Measurements from ENCODE around the gene HNF4A. TPM values are rescaled to one million over a fixed set of nuclear protein-coding genes. Genes with fewer than 3 reads are reported as not detected.

HNF4A gene
- total RNA-seq, 2 donors from 2014 or later = 56.3 to 58.0 TPM

DNA sequence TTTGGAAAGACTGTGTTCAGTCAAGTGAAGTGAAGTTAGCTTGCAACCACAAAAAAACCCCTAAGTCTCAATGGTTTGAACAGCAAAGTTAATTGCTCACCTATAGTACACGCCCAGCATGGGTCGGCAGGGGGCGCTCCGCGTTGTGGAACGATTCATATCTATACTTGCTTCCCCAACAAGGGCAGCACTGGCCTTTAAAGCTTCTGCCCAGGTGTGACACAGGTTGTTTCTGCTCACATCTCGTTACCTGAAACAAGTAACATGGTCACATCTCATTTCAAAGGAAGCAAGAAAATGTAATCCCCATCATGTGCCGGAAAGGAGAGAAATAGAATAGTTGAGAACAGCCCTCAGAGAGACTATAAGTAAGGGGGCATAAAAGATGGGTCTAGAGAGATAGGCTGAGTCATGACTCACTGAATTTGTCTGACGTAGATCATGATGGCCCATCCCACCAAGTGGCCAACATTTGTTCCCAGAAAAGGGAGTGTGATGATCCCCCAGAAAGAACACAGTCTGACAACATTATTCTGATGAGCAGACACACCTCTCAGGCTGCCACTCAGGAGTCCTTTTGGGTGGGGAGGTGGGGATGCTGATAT, 29.0 kb downstream of the HNF4A start:
- Mint-ChIP-seq H3K27me3 (ENCODE audit: insufficient read depth) (peaks cover 4% of the 10 kb centered on the region), H3K4me1 (peaks cover 7% of the 10 kb centered on the region), H3K36me3 (ENCODE audit: low read depth) (peaks cover 2% of the 10 kb centered on the region), H3K4me3 (no peak overlapping the region), H3K9me3 (no peaks in the 10 kb centered on the region), H3K27ac (peak overlapping the region; percentile 24)
- peak; percentile 94 for DNase-seq
- TF ChIP-seq, protein P1, sequence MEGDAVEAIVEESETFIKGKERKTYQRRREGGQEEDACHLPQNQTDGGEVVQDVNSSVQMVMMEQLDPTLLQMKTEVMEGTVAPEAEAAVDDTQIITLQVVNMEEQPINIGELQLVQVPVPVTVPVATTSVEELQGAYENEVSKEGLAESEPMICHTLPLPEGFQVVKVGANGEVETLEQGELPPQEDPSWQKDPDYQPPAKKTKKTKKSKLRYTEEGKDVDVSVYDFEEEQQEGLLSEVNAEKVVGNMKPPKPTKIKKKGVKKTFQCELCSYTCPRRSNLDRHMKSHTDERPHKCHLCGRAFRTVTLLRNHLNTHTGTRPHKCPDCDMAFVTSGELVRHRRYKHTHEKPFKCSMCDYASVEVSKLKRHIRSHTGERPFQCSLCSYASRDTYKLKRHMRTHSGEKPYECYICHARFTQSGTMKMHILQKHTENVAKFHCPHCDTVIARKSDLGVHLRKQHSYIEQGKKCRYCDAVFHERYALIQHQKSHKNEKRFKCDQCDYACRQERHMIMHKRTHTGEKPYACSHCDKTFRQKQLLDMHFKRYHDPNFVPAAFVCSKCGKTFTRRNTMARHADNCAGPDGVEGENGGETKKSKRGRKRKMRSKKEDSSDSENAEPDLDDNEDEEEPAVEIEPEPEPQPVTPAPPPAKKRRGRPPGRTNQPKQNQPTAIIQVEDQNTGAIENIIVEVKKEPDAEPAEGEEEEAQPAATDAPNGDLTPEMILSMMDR (conservative IDR thresholded peaks at IDR 0.05) = peak; percentile 95
- Histone ChIP-seq H3K4me3 (ENCODE audit: low read length) (no peak overlapping the region), H3K9me3 (ENCODE audit: control insufficient read depth, low read length) (no peaks in the 10 kb centered on the region), H3K27ac (ENCODE audit: low read depth, low read length) (no peak overlapping the region), H3K27me3 (ENCODE audit: control insufficient read depth, insufficient read depth, low read length, poor library complexity, severe bottlenecking) (no peaks in the 10 kb centered on the region), H3K4me1 (ENCODE audit: control insufficient read depth, insufficient read depth, low read length) (no peaks in the 10 kb centered on the region), H3K9ac (ENCODE audit: extremely low read depth, low read length, poor library complexity, severe bottlenecking) (no peak overlapping the region), H3K36me3 (ENCODE audit: control insufficient read depth, insufficient read depth, low read length) (peaks cover 3% of the 10 kb centered on the region)
- 23 to 31% methylated on average over 9 of the region's 9 CpGs for WGBS, 2 experiments (ENCODE audit: insufficient coverage in 1 of 2, insufficient read length in 1 of 2)

DNA sequence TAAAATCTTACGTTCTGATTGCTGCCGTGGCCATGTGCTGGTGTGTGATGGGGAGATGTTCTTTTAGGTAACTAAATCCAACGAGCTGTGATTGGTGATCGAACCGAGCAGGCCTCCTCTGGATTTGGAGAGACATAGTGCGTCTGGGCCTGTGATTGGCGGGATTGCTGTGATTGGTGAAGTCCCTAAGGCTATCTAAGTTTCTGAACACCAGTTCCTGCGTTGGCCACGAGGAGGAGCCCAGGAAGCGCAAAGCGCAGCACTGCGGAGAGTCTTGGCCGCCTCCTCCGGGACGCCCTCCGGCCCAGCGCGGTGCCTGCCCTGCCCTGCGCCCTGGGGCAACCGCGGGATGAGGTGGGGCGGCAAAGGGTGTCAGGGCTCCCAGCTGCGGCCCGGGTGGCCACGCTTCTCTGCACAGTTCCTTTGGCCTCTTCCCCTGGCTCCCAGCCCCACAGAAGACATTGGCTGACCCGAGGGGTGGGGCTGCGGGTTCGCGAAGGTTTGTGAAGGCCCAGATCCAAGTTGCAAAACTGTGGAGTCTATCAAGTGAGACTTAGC, 33.0 kb downstream of the HNF4A start:
- H3K4me3 ChIP-seq (ENCODE audit: low read length) = no peak overlapping the region
- TF ChIP-seq, protein P1 (conservative IDR thresholded peaks at IDR 0.05) = peak; percentile 90
- DNase-seq = peak; percentile 98
- H3K36me3 ChIP-seq (ENCODE audit: control insufficient read depth, insufficient read depth, low read length) = peaks cover 8% of the 10 kb centered on the region
- Mint-ChIP-seq H3K36me3 (ENCODE audit: low read depth) (peaks cover 3% of the 10 kb centered on the region), H3K4me1 (peaks cover 14% of the 10 kb centered on the region), H3K4me3 (no peak overlapping the region), H3K27me3 (ENCODE audit: insufficient read depth) (peaks cover 13% of the 10 kb centered on the region), H3K9me3 (no peaks in the 10 kb centered on the region), H3K27ac (no peak overlapping the region)
- H3K9ac ChIP-seq (ENCODE audit: extremely low read depth, low read length, poor library complexity, severe bottlenecking) = no peak overlapping the region
- no peaks in the 10 kb centered on the region for H3K27me3 ChIP-seq (ENCODE audit: control insufficient read depth, insufficient read depth, low read length, poor library complexity, severe bottlenecking)
- no peaks in the 10 kb centered on the region for H3K4me1 ChIP-seq (ENCODE audit: control insufficient read depth, insufficient read depth, low read length)
- 18 to 22% methylated on average over 11 to 29 of the region's 29 CpGs for WGBS, 2 experiments (ENCODE audit: insufficient coverage in 1 of 2, insufficient read length in 1 of 2)
- H3K27ac ChIP-seq (ENCODE audit: low read depth, low read length) = no peak overlapping the region
- no peaks in the 10 kb centered on the region for H3K9me3 ChIP-seq (ENCODE audit: control insufficient read depth, low read length)

DNA sequence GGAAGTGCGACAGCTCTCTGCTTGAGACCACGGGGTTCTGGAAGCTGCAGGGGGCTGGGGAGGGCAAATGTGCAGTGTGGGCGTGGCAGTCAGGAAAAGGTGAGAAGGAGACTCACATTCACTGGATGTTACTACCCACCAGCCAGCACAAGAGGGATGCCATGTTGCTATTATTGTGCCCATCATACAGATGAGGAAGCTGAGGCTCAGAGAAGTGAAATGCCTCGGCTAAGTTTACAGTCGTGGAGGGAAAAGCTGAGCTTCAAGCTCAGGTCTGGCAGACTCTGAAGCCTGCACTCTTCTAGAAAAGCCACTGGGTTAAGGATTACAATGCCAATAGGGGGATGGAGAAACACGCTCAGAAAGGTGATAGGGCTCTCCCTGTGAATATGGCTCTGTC, 34.4 kb downstream of the HNF4A start:
- peaks cover 22% of the 10 kb centered on the region for H3K4me1 Mint-ChIP-seq

More for the DNA sequence above, 34.4 kb downstream of the HNF4A start:
- peaks cover 2% of the 10 kb centered on the region for H3K4me1 ChIP-seq (ENCODE audit: control insufficient read depth, insufficient read depth, low read length)
- H3K36me3 ChIP-seq (ENCODE audit: control insufficient read depth, insufficient read depth, low read length) = peaks cover 8% of the 10 kb centered on the region
- H3K9me3 ChIP-seq (ENCODE audit: control insufficient read depth, low read length) = no peaks in the 10 kb centered on the region
- no peak overlapping the region for H3K4me3 ChIP-seq (ENCODE audit: low read length)
- H3K27ac ChIP-seq (ENCODE audit: low read depth, low read length) = no peak overlapping the region
- no peaks in the 10 kb centered on the region for H3K27me3 ChIP-seq (ENCODE audit: control insufficient read depth, insufficient read depth, low read length, poor library complexity, severe bottlenecking)
- TF ChIP-seq, protein P1 (conservative IDR thresholded peaks at IDR 0.05) = no peak
- H3K4me3 Mint-ChIP-seq = no peak overlapping the region
- no peak overlapping the region for H3K27ac Mint-ChIP-seq
- 86 to 89% methylated on average over 6 of the region's 6 CpGs for WGBS, 2 experiments (ENCODE audit: insufficient coverage in 1 of 2, insufficient read length in 1 of 2)
- no peak overlapping the region for H3K9ac ChIP-seq (ENCODE audit: extremely low read depth, low read length, poor library complexity, severe bottlenecking)
- H3K27me3 Mint-ChIP-seq (ENCODE audit: insufficient read depth) = peaks cover 13% of the 10 kb centered on the region
- no peaks in the 10 kb centered on the region for H3K9me3 Mint-ChIP-seq
- DNase-seq = no peak
- H3K36me3 Mint-ChIP-seq (ENCODE audit: low read depth) = peaks cover 3% of the 10 kb centered on the region
